GM12878 (cell line): ENCODE results near the gene IFNLR1. TPM values are rescaled to one million over a fixed set of nuclear protein-coding genes. Genes with fewer than 3 reads are reported as not detected.
A peak's percentile ranks its signal among the peaks of the same experiment; 100 is the strongest.

Experiments
- ATAC-seq: fragments of 200-7000 bp; cut with Tn5 transposase; 3 replicates; pipeline ENCODE4 v1.9.1; 2020; ENCODE audit warnings: mild to moderate bottlenecking, moderate library complexity
- BruUV-seq: library from RNA; stranded (reverse); fragments of 400-500 nt; replicated peaks from 2 replicates; lab custom pipeline; 2021; lab: Mats Ljungman, UMichigan
- CTCF ChIA-PET: fragments of 300-600 bp; sonication (Branson Sonifier 250); formaldehyde crosslinking; extraction: SDS; loops from one replicate; lab custom pipeline; 2021; ENCODE audit warnings: inconsistent platforms; lab: Yijun Ruan, JAX
- POLR2A ChIA-PET: fragments of 350-600 bp; formaldehyde crosslinking; extraction: SDS; loops from one replicate; lab custom pipeline; 2021; ENCODE audit warnings: inconsistent platforms; lab: Charles Lee
- RAD21 ChIA-PET: fragments of 300-600 bp; sonication (Branson Sonifier 250); formaldehyde crosslinking; loops from one replicate; lab custom pipeline; 2023; ENCODE audit warnings: antibody characterized with exemption; ENCODE audit not compliant: unreplicated experiment; lab: Charles Lee
- SMC1A ChIA-PET: fragments of 300-600 bp; sonication (Branson Sonifier 250); formaldehyde crosslinking; loops from one replicate; lab custom pipeline; 2023; ENCODE audit not compliant: unreplicated experiment, uncharacterized antibody; lab: Charles Lee
- DNase-seq: peaks from one replicate; pipeline ENCODE4 v3.0.0-alpha.2; 2011; ENCODE audit warnings: low read depth, low spot score
- FAIRE-seq: peaks from 3 replicates; lab custom pipeline; 2011; peaks lifted over from hg19 to GRCh38; lab: Jason Lieb, UNC
- H2AFZ ChIP-seq: 2 replicates; pipeline ENCODE4 v1.6.0; 2011; ENCODE audit warnings: low read depth, low read length, control low read depth; ENCODE audit not compliant: control insufficient read depth
- H3K27ac ChIP-seq: 2 replicates; pipeline ENCODE4 v1.5.1; 2011; ENCODE audit warnings: control low read depth; ENCODE audit not compliant: control insufficient read depth, insufficient read depth
- H3K27me3 ChIP-seq, 2 experiments: replicated peaks in 1 of 2; 2 replicates each; pipeline versions ENCODE4 v1.6.0 to v1.6.1; 2011; ENCODE audit warnings: low read length in 1 of 2; ENCODE audit not compliant: control insufficient read depth in 2 of 2, insufficient read depth in 2 of 2
- H3K36me3 ChIP-seq, 2 experiments: 2 replicates each; pipeline ENCODE4 v1.5.1; 2011; ENCODE audit warnings: low read length in 1 of 2; ENCODE audit not compliant: control insufficient read depth in 2 of 2, insufficient read depth in 2 of 2
- H3K4me1 ChIP-seq: 2 replicates; pipeline ENCODE4 v1.6.1; 2011; ENCODE audit warnings: mild to moderate bottlenecking, low read length, moderate library complexity, mixed read lengths; ENCODE audit not compliant: control insufficient read depth, insufficient read depth
- H3K4me2 ChIP-seq: 2 replicates; pipeline ENCODE4 v1.6.0; 2011; ENCODE audit warnings: control low read depth; ENCODE audit not compliant: control insufficient read depth, insufficient read depth
- H3K4me3 ChIP-seq: fragments of 200-600 bp; sonication (generic); 2 replicates; pipeline ENCODE4 v1.5.1; 2016
- H3K79me2 ChIP-seq: 2 replicates; pipeline ENCODE4 v1.6.0; 2011; ENCODE audit warnings: low read length; ENCODE audit not compliant: control insufficient read depth, insufficient read depth
- H3K9ac ChIP-seq: 2 replicates; pipeline ENCODE4 v1.8.0; 2011; ENCODE audit warnings: low read length, control low read depth, mixed read lengths; ENCODE audit not compliant: control insufficient read depth, insufficient read depth
- H3K9me3 ChIP-seq: replicated peaks from 3 replicates; pipeline ENCODE4 v1.5.1; 2011; ENCODE audit warnings: mild to moderate bottlenecking, low read length; ENCODE audit not compliant: control insufficient read depth, insufficient read depth
- H4K20me1 ChIP-seq: 2 replicates; pipeline ENCODE4 v1.6.0; 2011; ENCODE audit not compliant: control insufficient read depth, insufficient read depth
- BCLAF1 ChIP-seq: fragments of 450-650 bp; IDR thresholded peaks from 2 replicates; pipeline ENCODE4 v1.6.1; 2017; ENCODE audit warnings: antibody characterized with exemption, mild to moderate bottlenecking, moderate library complexity
- CBX5 ChIP-seq: sonication (generic); IDR thresholded peaks from 2 replicates; pipeline ENCODE4 v1.6.1; 2016; ENCODE audit warnings: low read depth, moderate library complexity, mild to moderate bottlenecking, inconsistent platforms
- CEBPB ChIP-seq, 2 experiments: fragments of 150-350 bp in 1 of 2; IDR thresholded peaks; 2 replicates each; pipeline ENCODE4 v1.6.1; 2012 to 2014; ENCODE audit warnings: low read depth in 2 of 2, low read length in 2 of 2, borderline replicate concordance in 1 of 2, inconsistent platforms in 1 of 2
- CHD4 ChIP-seq: fragments of 200-600 bp; sonication (generic); IDR thresholded peaks from 2 replicates; pipeline ENCODE4 v1.6.1; 2016; ENCODE audit warnings: mild to moderate bottlenecking
- CTCF ChIP-seq, 3 experiments: IDR thresholded peaks in 2 of 3; conservative IDR thresholded peaks in 1 of 3; 2 replicates each; pipeline ENCODE4 v1.5.1; 2011; ENCODE audit warnings: low read depth in 3 of 3, low read length in 3 of 3, mild to moderate bottlenecking in 3 of 3, control low read depth in 2 of 3, moderate library complexity in 2 of 3, inconsistent platforms in 1 of 3, mixed read lengths in 1 of 3; ENCODE audit not compliant: control insufficient read depth in 2 of 3, insufficient read depth in 1 of 3; ENCODE audit errors: extremely low read depth in 1 of 3
- FOS ChIP-seq: IDR thresholded peaks from 3 replicates; pipeline ENCODE4 v1.6.1; 2011; ENCODE audit warnings: borderline replicate concordance; ENCODE audit not compliant: insufficient read length; ENCODE audit errors: extremely low read depth
- RAD51 ChIP-seq: fragments of 450-650 bp; IDR thresholded peaks from 2 replicates; pipeline ENCODE4 v1.6.1; 2016; ENCODE audit warnings: moderate library complexity, mild to moderate bottlenecking, inconsistent platforms
- RELA ChIP-seq: fragments of 450-650 bp; IDR thresholded peaks from 2 replicates; pipeline ENCODE4 v1.8.0; 2014; ENCODE audit warnings: borderline replicate concordance; ENCODE audit not compliant: partially characterized antibody
- RFX5 ChIP-seq: IDR thresholded peaks from 2 replicates; pipeline ENCODE4 v1.6.1; 2011; ENCODE audit warnings: low read depth, low read length, improper control_type of control experiment
- SMAD5 ChIP-seq: IDR thresholded peaks from 2 replicates; pipeline ENCODE4 v1.6.1; 2016; ENCODE audit warnings: antibody characterized with exemption, low read depth
- SUPT20H ChIP-seq: IDR thresholded peaks from 2 replicates; pipeline ENCODE4 v1.6.1; 2011; ENCODE audit warnings: low read depth, mild to moderate bottlenecking, low read length, moderate library complexity, borderline replicate concordance; ENCODE audit not compliant: control insufficient read depth
- TCF12 ChIP-seq: IDR thresholded peaks from 2 replicates; pipeline ENCODE4 v1.6.1; 2011; ENCODE audit warnings: low read depth, mild to moderate bottlenecking, low read length
- TCF3 ChIP-seq: IDR thresholded peaks from 2 replicates; pipeline ENCODE4 v1.6.1; 2012; ENCODE audit warnings: low read depth, mild to moderate bottlenecking, low read length, borderline replicate concordance; ENCODE audit not compliant: insufficient read depth
- ZBTB11 ChIP-seq: fragments of 450-650 bp; formaldehyde crosslinking; IDR thresholded peaks from 2 replicates; pipeline ENCODE4 v1.5.0; 2022; ENCODE audit warnings: mild to moderate bottlenecking, missing genetic modification characterization
- WGBS: methylation state at CpG from one replicate; pipeline ENCODE4 v1.1.6; 2016; ENCODE audit warnings: low lambda C conversion rate; ENCODE audit not compliant: insufficient replicate concordance, insufficient coverage; ENCODE audit errors: missing lambda C conversion rate; 5-methylcytosine and 5-hydroxymethylcytosine counted together
- in situ Hi-C: fragments of 300-500 bp; cut with MboI; formaldehyde crosslinking; loops from 9 replicates; pipeline ENCODE4 v1.14.3; 2018; ENCODE audit warnings: mixed read lengths
- intact Hi-C: fragments of 100-400 bp; cut with micrococcal nuclease; formaldehyde crosslinking; loops from one replicate; pipeline ENCODE4 v1.14.2; 2022; ENCODE audit not compliant: unreplicated experiment
- polyA plus RNA-seq, 11 experiments: library from polyadenylated mRNA; depleted of rRNA in 4 of 11; unstranded in 6 of 11; stranded (reverse) in 5 of 11; fragments of >200 nt; fragmentation: Nextera tagmentation in 4 of 11; fragmentation: Illumina TruSeq in 1 of 11; extraction: Ambion mirVana in 4 of 11; extraction: Trizol in 1 of 11; gene quantifications; 1 replicate in 1 of 11; 2 replicates in 10 of 11; pipeline versions ENCODE4 v1.2.1 to v1.2.3, GENCODE V29; 2011 to 2016; ENCODE audit warnings: inconsistent platforms in 2 of 11, missing spikeins in 2 of 11, low read depth in 1 of 11
- total RNA-seq, 4 experiments: library from RNA; depleted of rRNA in 3 of 4; stranded (reverse); fragments of >200 nt in 3 of 4; fragmentation: Illumina TruSeq in 1 of 4; extraction: Trizol in 1 of 4; gene quantifications; 2 replicates each; pipeline versions ENCODE4 v1.2.1 to v1.2.3, GENCODE V29; 2013 to 2021

The IFNLR1 gene
- total and polyA plus RNA-seq, 10 of the 15 experiments (the other 5 are each of a cell fraction or from before 2014, with no cell fraction given): 0.31 to 5.6 (median 3.9) TPM

GRCh38 chr1:24155011-24155782 is 31.9 kb downstream of the IFNLR1 start:
- ATAC-seq: peak; percentile 23
- peak; percentile 25 for DNase-seq
- H3K36me3 ChIP-seq: no peaks in the 10 kb centered on the region
- 27% methylated on average over 11 of the region's 11 CpGs for WGBS
- peak; percentile 64 for FAIRE-seq
- in situ Hi-C loops (no loop called here), intact Hi-C loops (no loop called here)
- no peak overlapping the region for H3K9ac ChIP-seq
- H4K20me1 ChIP-seq: no peaks in the 10 kb centered on the region
- no peaks in the 10 kb centered on the region for H3K9me3 ChIP-seq
- peaks cover 11% of the 10 kb centered on the region for H3K4me1 ChIP-seq
- ChIA-PET POLR2A (interaction anchor here (0.8 kb wide), 1 partner anchor 30 kb away, joined by 4 read pairs; no protein-coding TSS in a partner anchor), RAD21 (interaction anchor here (0.9 to 3.4 kb wide), 4 partner anchors 35 to 237 kb away, joined by 3 to 8 read pairs (median 6); no protein-coding TSS in a partner anchor), SMC1A (interaction anchor here (1.4 to 9.5 kb wide), 4 partner anchors 35 to 238 kb away, joined by 6 to 104 read pairs (median 8); no protein-coding TSS in a partner anchor), CTCF (interaction anchor here (0.6 to 10.4 kb wide), 9 partner anchors 36 to 533 kb away, joined by 3 to 134 read pairs (median 3); partner anchors contain the start of gene NIPAL3)
- peak overlapping the region; percentile 59 for H3K4me2 ChIP-seq
- no peak overlapping the region for H3K27ac ChIP-seq
- no TSS peak for BruUV-seq
- no peaks in the 10 kb centered on the region for H3K79me2 ChIP-seq
- H3K4me3 ChIP-seq: no peak overlapping the region
- no peak overlapping the region for H2AFZ ChIP-seq
- no peaks in the 10 kb centered on the region; a peak in 1 of 4 replicates for H3K27me3 ChIP-seq
- no peak for TF ChIP-seq ZBTB11 (CRISPR knock-in tag)
- TF ChIP-seq RFX5: no peak
- TF ChIP-seq CEBPB (IDR thresholded peaks at IDR 0.05; ENCODE audit: borderline replicate concordance in 1 of 2, low read depth in 2 of 2, low read length in 2 of 2): no peak
- TF ChIP-seq CTCF (IDR thresholded peaks at IDR 0.05 in 2 of 3, conservative IDR thresholded peaks at IDR 0.05 in 1 of 3; ENCODE audit: control insufficient read depth in 2 of 3, extremely low read depth in 1 of 3, insufficient read depth in 1 of 3, low read depth in 3 of 3, low read length in 3 of 3): 0 out of 6 replicates have a peak, but pooled peaks of 1 of the 3 experiments have one; percentile 15
- TF ChIP-seq TCF12: peak; percentile 54; the same call in 1 of the 2 replicates
- TF ChIP-seq CBX5: no peak
- TF ChIP-seq RELA: peak; percentile 39
- no peak for TF ChIP-seq SUPT20H
- TF ChIP-seq BCLAF1: no peak
- TF ChIP-seq SMAD5: no peak
- no peak for TF ChIP-seq FOS
- peak; percentile 52; the same call in 1 of the 2 replicates for TF ChIP-seq TCF3
- no peak for TF ChIP-seq RAD51
- TF ChIP-seq CHD4: no peak
